ENCODE measurements around the gene ARID4B.

GRCh38 chr1:235199441-235199840 is 128.5 kb downstream of the ARID4B start:
- TF ChIP-seq, protein P1, sequence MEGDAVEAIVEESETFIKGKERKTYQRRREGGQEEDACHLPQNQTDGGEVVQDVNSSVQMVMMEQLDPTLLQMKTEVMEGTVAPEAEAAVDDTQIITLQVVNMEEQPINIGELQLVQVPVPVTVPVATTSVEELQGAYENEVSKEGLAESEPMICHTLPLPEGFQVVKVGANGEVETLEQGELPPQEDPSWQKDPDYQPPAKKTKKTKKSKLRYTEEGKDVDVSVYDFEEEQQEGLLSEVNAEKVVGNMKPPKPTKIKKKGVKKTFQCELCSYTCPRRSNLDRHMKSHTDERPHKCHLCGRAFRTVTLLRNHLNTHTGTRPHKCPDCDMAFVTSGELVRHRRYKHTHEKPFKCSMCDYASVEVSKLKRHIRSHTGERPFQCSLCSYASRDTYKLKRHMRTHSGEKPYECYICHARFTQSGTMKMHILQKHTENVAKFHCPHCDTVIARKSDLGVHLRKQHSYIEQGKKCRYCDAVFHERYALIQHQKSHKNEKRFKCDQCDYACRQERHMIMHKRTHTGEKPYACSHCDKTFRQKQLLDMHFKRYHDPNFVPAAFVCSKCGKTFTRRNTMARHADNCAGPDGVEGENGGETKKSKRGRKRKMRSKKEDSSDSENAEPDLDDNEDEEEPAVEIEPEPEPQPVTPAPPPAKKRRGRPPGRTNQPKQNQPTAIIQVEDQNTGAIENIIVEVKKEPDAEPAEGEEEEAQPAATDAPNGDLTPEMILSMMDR (IDR thresholded peaks at IDR 0.05; ENCODE audit: low read depth, low read length) = peak; percentile 58
- no peak for TF ChIP-seq EZH2phosphoT487 (IDR thresholded peaks at IDR 0.05; ENCODE audit: low read depth)
